IPS-NIHi11 (cell line): Measurements from ENCODE around the gene SLC16A7.
"Not testable (repeated sequence)": the region's sequence is repeated elsewhere in the genome, so short reads cannot be mapped to it uniquely, and the experiment has no call there.

Source experiments
- DNase-seq: peaks from one replicate; pipeline ENCODE4 v3.0.0; 2012; ENCODE audit warnings: mixed read lengths, low spot score

Gene SLC16A7, protein sequence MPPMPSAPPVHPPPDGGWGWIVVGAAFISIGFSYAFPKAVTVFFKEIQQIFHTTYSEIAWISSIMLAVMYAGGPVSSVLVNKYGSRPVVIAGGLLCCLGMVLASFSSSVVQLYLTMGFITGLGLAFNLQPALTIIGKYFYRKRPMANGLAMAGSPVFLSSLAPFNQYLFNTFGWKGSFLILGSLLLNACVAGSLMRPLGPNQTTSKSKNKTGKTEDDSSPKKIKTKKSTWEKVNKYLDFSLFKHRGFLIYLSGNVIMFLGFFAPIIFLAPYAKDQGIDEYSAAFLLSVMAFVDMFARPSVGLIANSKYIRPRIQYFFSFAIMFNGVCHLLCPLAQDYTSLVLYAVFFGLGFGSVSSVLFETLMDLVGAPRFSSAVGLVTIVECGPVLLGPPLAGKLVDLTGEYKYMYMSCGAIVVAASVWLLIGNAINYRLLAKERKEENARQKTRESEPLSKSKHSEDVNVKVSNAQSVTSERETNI

DNA sequence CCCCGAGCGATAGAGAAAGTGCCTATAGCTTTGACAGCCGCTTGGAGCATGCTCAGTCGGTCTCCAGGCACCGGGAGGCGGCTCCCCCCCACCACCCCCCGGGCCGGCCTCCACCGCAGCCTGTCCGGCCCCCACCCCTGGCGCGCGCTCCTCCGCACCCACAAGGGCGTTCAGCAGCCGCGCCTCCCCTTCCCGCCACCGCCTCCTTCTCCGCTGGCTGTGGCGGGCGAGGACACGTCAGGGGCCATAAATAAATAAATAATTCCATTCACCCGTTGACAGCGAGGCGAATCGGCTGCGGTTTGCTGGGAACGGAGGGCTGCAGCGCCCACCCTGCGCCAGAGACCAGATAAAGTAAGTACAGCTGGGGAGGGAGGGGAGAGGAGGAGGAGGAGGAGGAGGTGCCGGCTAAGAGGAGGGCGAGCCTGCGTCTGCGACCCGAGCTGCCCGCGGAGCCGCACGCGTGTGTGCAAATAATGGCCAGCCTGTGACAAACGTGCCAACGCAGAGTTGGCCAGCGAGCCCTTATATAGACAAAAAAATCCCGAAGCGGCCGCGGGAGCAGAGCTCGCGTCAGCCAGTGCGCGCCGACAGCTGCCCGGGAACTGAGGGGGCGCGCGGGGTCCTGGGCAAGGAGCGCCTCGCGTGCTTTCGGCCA, at the start of gene SLC16A7:
Gene SLC16A7, plus strand, starts transcription at position 147 of the 658 bp plus-strand sequence. CDS start 108,773 bp downstream, outside the sequence.
- peak; percentile 63 for DNase-seq

DNA sequence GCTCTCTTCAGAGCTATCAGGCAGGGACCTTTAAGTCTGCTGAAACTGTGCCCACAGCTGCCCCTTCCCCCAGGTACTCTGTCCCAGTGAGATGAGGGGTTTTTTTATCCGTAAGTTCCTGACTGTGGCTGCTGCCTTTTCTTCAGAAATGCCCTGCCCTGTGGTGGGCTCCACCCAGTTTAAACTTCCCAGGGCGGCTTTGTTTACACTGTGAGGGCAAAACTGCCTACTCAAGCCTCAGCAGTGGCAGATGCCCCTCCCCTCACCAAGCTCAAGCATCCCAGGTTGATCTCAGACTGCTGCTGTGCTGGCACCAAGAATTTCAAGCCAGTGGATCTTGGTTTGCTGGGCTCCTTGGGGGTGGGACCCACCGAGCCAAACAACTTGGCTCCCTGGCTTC, 46.9 kb upstream of the SLC16A7 start:
- DNase-seq: no peak

- DNase-seq: no peak
Observed at GRCh38 chr12:59559696-59560095, 36.1 kb upstream of the SLC16A7 start.

- no peak for DNase-seq
Observed at GRCh38 chr12:59570145-59570544, 25.7 kb upstream of the SLC16A7 start.

DNA sequence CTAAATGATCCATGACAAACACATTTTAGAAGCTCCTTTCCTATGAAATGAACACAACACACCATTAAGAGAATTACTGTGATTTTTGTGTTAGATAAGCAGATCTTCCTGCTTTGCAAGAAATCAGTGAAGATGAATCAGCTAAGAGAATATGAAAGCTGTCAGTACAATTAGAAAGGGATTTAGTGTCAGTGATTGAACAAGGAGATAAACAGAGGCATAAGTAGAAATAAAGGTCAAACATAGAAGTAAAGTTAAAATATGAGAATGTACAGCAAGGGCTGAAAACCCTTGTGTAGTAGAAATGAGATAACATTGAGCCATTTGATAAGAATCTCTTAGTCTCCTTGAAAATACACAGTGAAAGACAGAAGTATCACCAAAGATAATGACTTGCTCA, 21.4 kb upstream of the SLC16A7 start:
- no peak for DNase-seq

GRCh38 chr12:59575826-59576225, 20.0 kb upstream of the SLC16A7 start:
- DNase-seq: no peak

DNA sequence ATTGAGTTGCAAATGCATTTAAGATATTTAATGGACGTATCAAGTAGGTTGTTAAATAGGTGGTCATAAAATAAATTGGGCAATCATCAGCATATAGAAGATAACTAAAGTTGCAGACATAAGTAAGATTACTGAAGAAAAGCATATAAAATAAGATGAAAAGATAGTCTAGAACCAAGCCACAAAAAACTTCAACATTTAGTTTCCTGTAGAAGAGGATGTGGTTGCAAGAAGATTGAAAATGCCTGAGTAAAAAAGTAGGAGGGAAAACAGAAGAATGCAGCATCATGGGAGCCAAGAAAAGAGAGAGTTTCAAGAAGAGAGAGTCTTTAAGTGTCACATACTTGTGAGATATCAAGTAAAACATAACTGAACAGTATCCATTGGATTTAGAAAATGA, 17.6 kb upstream of the SLC16A7 start:
- no peak for DNase-seq

DNA sequence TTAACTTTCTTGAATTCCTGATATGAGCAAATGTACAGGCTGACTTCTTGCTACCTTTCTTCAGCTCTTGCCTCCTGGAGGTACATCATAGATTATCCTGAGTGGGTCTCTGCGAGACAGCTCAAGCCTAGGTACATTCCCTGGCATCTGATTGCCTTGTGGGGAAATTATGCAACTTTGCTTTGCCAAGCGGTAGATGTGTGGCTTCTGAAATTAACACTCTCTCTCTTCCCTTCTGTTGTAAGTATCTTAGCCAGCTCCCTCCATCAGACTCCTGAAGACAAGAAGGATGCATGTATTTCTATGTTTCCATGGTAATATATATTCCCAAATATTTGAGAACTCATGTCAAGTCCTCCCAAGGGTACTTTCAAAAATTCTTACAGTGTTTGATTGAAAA, 16.2 kb upstream of the SLC16A7 start:
- DNase-seq: no peak

- DNase-seq: no peak
Observed at GRCh38 chr12:59580050-59580449, 15.8 kb upstream of the SLC16A7 start.

GRCh38 chr12:59583003-59583712, 12.7 kb upstream of the SLC16A7 start:
- DNase-seq: no peak

DNA sequence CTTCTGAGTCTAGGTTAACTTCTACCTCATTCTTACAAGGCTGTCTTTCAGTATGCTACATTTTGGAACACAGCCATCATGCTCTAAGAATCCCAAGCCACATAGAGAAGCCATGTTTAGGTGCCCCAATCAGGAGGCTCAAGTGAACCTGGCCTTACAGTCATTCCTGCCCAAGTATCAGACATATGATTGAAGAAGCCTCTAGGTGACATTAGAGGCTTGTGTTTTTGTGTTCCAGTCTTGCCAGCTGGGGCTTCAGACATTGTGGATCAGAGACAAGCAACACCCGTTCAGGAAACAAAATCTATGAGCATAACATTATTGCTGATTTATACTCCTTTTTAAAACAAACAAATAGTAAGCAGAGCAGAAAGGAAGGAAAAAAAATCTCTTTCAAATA, 8.1 kb upstream of the SLC16A7 start:
- DNase-seq: no peak

GRCh38 chr12:59593761-59594160, 2.1 kb upstream of the SLC16A7 start:
- no peak for DNase-seq

DNA sequence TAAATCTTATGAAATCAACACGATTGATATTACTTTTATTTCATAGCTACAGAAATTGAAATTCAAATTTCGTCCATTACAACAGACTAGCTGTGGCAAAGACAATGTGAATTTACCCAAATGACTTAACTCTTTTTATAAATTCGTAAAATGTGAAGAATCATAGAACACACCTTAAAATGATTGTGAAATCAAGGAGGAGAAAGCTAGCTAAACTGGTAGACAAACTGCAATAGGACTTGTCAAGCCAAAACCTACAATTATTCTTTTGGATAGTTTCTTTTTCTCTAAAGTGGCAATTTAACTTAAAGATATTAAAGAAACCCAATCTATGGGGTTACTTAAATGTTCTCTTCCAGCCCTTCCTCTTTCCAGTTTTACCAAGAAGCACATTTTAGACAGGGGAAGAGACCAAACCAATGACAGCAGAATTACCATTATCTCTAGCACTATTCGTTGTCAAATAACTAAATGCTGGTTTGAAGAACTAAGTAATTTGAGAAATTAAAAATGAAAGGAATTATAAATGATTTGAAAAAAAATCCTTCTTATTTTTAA, 807 bp upstream of the SLC16A7 start:
- no peak for DNase-seq

- DNase-seq: no peak
Observed at GRCh38 chr12:59595565-59595882, 305 bp upstream of the SLC16A7 start.

DNA sequence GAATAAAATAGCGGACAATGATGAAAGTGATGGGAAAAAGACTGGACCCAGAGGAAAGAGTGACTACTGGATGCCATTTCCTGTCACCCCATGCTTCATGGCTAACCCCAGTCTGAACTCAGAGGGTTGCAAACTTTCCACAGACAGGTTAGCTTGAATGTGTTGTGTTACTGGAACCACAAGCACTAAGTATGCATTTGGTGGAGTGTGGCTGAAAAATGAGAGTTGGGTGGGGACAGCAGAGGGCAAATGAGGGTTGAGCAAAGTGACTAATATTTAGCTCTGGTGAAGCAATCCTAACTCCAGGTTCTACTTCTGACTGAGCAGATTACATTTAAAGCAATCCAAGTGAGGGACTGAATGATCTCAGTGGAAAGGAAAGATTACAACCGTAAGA, 1.6 kb downstream of the SLC16A7 start:
- no peak for DNase-seq

DNA sequence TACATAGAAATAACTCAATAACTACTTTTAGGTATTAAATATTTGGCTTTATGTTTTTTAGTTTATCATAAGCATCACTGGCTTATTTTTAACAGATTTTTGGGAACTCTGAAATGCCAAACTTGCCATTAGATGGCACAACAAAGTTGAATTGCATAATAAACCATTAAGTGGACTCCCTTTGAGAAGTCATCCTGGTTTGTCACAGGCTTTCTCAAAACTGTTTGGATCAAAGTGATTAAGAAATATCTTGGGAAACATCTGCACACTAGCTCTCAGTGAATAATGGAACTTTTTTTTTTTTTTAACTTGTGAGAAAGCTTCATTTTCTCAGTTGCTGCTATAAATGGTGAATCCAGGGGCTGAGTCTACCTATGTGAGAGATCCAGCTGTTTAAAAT, 4.3 kb downstream of the SLC16A7 start:
- DNase-seq: no peak

GRCh38 chr12:59603754-59604153, 7.9 kb downstream of the SLC16A7 start:
- no peak for DNase-seq

DNA sequence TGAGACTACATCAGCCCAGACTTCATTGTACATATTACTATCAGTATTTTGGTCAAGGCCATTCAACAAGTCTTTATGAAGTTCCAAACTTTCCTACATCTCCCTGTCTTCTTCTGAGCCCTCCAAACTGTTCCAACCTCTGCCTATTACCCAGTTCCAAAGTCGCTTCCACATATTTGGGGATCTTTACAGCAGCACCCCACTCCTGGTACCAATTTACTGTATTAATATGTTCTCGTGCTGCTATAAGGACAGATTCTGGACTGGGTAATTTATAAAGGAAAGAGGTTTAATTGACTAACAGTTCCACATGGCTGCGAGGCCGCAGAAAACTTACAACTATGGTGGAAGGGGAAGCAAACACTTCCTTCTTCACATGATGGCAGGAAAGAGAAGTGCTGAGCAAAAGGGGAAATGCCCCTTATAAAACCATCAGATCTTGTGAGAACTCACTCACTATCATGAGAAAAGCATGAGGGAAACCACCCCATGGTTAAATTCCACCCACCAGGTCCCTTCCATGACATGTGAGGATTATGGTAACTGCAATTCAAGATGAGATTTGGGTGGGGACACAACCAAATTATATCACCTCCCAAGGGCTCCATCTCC, 17.1 kb downstream of the SLC16A7 start:
- DNase-seq: not testable (repeated sequence)

DNA sequence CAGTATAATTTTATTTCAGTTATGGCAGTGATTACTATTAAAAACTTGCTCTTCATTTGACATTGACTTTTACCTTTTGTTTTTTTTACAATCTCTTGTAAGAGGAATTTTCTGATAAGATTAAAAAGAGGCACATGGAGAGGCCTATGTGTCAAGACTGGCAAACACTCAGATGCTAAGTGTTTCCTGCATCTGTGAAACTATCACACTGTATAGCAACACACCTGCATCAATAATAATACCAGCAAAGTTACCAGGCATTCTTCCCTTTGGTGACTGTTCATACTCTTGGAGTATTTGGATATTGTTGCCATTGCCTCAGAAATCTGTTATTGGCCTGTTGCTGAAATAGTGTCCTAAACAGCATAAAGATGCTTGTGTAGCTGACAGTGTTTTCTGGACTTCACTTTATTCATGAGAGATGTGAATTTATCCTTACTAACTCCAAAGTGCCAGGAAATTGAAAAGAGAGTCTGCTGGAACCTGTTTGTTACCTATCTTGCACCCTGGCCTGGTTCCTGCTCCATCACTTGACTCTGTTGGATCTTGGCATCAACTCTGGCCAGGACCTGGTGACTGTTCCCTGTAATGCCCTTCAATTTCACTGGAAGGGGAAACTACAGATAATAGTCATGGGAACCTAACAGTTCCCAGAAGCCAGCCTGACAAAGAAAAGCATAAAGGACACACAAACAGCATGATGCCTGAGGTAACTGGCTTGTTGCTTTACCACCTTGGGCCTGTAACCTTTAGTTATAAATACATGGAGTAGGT, 19.8 kb downstream of the SLC16A7 start:
- DNase-seq: no peak

GRCh38 chr12:59619461-59620240, 23.8 kb downstream of the SLC16A7 start:
- DNase-seq: no peak

GRCh38 chr12:59620326-59620725, 24.5 kb downstream of the SLC16A7 start:
- DNase-seq: no peak
